ENCODE measurements around the gene AK5. TPM values are rescaled to one million over a fixed set of nuclear protein-coding genes. Genes with fewer than 3 reads are reported as not detected.

AK5 gene
- total and polyA plus RNA-seq, 2 experiments from 2014 or later, result 8.8 to 12.2 TPM

- Histone ChIP-seq H3K4me2 (no peak overlapping the region), H3K4me3 (no peak overlapping the region), H3K9me2 (ENCODE audit: insufficient read depth) (no peaks in the 10 kb centered on the region), H3K79me2 (replicated peaks; ENCODE audit: insufficient read depth) (no peaks in the 10 kb centered on the region), H3K4me1 (ENCODE audit: insufficient read depth) (no peaks in the 10 kb centered on the region), H3K27me3 (ENCODE audit: insufficient read depth) (no peaks in the 10 kb centered on the region), H3F3A (replicated peaks; ENCODE audit: low read depth) (no peaks in the 10 kb centered on the region), H3K27ac (ENCODE audit: low read depth) (no peak overlapping the region), H4K20me1 (replicated peaks; ENCODE audit: insufficient read depth) (no peaks in the 10 kb centered on the region), H3K36me3 (ENCODE audit: insufficient read depth) (no peaks in the 10 kb centered on the region), H2AFZ (no peak overlapping the region)
- DNase-seq (ENCODE audit: low spot score) (no peak), ATAC-seq (no peak)
- Mint-ChIP-seq H3K9me3 (no peaks in the 10 kb centered on the region), H3K36me3 (ENCODE audit: low read depth) (no peaks in the 10 kb centered on the region), H3K4me3 (no peak overlapping the region), H3K27ac (no peak overlapping the region), H3K4me1 (no peaks in the 10 kb centered on the region), H3K27me3 (ENCODE audit: insufficient read depth, low read depth, poor library complexity) (peaks cover 3% of the 10 kb centered on the region)
- TF ChIP-seq REST (IDR thresholded peaks at IDR 0.05; ENCODE audit: unreplicated experiment), result no peak
- no peak for TF ChIP-seq JUNB (IDR thresholded peaks at IDR 0.05; ENCODE audit: unreplicated experiment)
- TF ChIP-seq STAT1 (IDR thresholded peaks at IDR 0.05; ENCODE audit: unreplicated experiment), result no peak
- TF ChIP-seq ZNF462 (CRISPR knock-in tag; IDR thresholded peaks at IDR 0.05), result no peak
- TF ChIP-seq EZH2 (IDR thresholded peaks at IDR 0.05; ENCODE audit: low read depth, unreplicated experiment), result no peak
- no peak for TF ChIP-seq CTCF (conservative IDR thresholded peaks at IDR 0.05; ENCODE audit: low read depth in 2 of 2)
- no peak for TF ChIP-seq POLR2AphosphoS5 (IDR thresholded peaks at IDR 0.05; ENCODE audit: low read depth)
- no peak for TF ChIP-seq ZNF114 (CRISPR knock-in tag; IDR thresholded peaks at IDR 0.05)
- TF ChIP-seq NANOG (IDR thresholded peaks at IDR 0.05; ENCODE audit: borderline replicate concordance), result no peak
- TF ChIP-seq EZH2phosphoT487 (IDR thresholded peaks at IDR 0.05; ENCODE audit: unreplicated experiment), result no peak
- TF ChIP-seq CREB1 (CRISPR knock-in tag; IDR thresholded peaks at IDR 0.05; ENCODE audit: low read depth), result no peak
Observed at GRCh38 chr1:77468257-77468948, 186.6 kb downstream of the AK5 start.

Measured in GM23338 (cell line).